Calu3 (cell line): ENCODE data around the gene NPM3. TPM values are rescaled to one million over a fixed set of nuclear protein-coding genes. Genes with fewer than 3 reads are reported as not detected.

Source experiments
- BruUV-seq: library from RNA; stranded (reverse); fragments of 400-500 nt; replicated peaks from 2 replicates; lab custom pipeline; 2021; lab: Mats Ljungman, UMichigan
- CTCF ChIA-PET: fragments of 300-600 bp; sonication (Branson Sonifier 250); formaldehyde crosslinking; loops from one replicate; lab custom pipeline; 2022; ENCODE audit warnings: antibody characterized with exemption; lab: Charles Lee
- DNase-seq: peaks from one replicate; pipeline ENCODE4 v3.0.0; 2022
- H3K27ac Mint-ChIP-seq: one replicate; pipeline ENCODE4 v1.8.0; 2022; ENCODE audit warnings: mixed read lengths; ENCODE audit not compliant: unreplicated experiment
- H3K27me3 Mint-ChIP-seq: one replicate; pipeline ENCODE4 v1.8.0; 2022; ENCODE audit warnings: mixed read lengths; ENCODE audit not compliant: unreplicated experiment
- H3K36me3 Mint-ChIP-seq: one replicate; pipeline ENCODE4 v1.8.0; 2022; ENCODE audit warnings: mild to moderate bottlenecking, moderate library complexity, mixed read lengths; ENCODE audit not compliant: insufficient read depth, unreplicated experiment
- H3K4me1 Mint-ChIP-seq: one replicate; pipeline ENCODE4 v1.8.0; 2022; ENCODE audit warnings: mild to moderate bottlenecking, low read depth, mixed read lengths; ENCODE audit not compliant: unreplicated experiment
- H3K4me3 Mint-ChIP-seq: one replicate; pipeline ENCODE4 v1.8.0; 2022; ENCODE audit warnings: mild to moderate bottlenecking, low read depth, moderate library complexity, mixed read lengths; ENCODE audit not compliant: unreplicated experiment
- H3K9me3 Mint-ChIP-seq: one replicate; pipeline ENCODE4 v1.8.0; 2022; ENCODE audit warnings: low read depth, mixed read lengths; ENCODE audit not compliant: unreplicated experiment
- CTCF ChIP-seq: fragments of 200-600 bp; IDR thresholded peaks from one replicate; pipeline ENCODE4 v1.8.0; 2022; ENCODE audit warnings: antibody characterized with exemption; ENCODE audit not compliant: unreplicated experiment
- intact Hi-C: fragments of 100-400 bp; cut with micrococcal nuclease; formaldehyde crosslinking; loops from one replicate; pipeline ENCODE4 v1.10.0; 2022; ENCODE audit not compliant: unreplicated experiment
- total RNA-seq: library from RNA; stranded (reverse); gene quantifications from 2 replicates; pipeline ENCODE4 v1.2.3, GENCODE V29; 2022

NPM3 gene
- total RNA-seq, 1 experiment from 2014 or later = 51.5 TPM

- H3K27ac Mint-ChIP-seq = no peak overlapping the region
- no peak for TF ChIP-seq CTCF
- H3K9me3 Mint-ChIP-seq = no peaks in the 10 kb centered on the region
- CTCF ChIA-PET = no interaction called here
- H3K4me1 Mint-ChIP-seq = no peaks in the 10 kb centered on the region
- intact Hi-C loops = no loop called here
- no peaks in the 10 kb centered on the region for H3K27me3 Mint-ChIP-seq
- no peak overlapping the region for H3K4me3 Mint-ChIP-seq
- BruUV-seq = no TSS peak
- no peaks in the 10 kb centered on the region for H3K36me3 Mint-ChIP-seq
- DNase-seq = no peak
Measured at GRCh38 chr10:101732096-101732495, 51.1 kb downstream of the NPM3 start.

Other genes starting within 250 kb of the NPM3 start
- gene POLL, start 195.2 kb downstream of the NPM3 start, total RNA-seq = 25.7 and 28.4 TPM in 2 replicates
- gene DPCD, start 195.1 kb downstream of the NPM3 start, total RNA-seq = 11.7 and 12.5 TPM in 2 replicates
- 15.7 and 18.7 TPM in 2 replicates for gene FBXW4, start 88.3 kb downstream of the NPM3 start, total RNA-seq
- not detected in 2 replicates for gene FGF8, start 7.3 kb downstream of the NPM3 start, total RNA-seq
- 59.0 and 63.3 TPM in 2 replicates for gene OGA, start 35.0 kb upstream of the NPM3 start, total RNA-seq
- 3.3 and 4.8 TPM in 2 replicates for gene KCNIP2, start 60.4 kb upstream of the NPM3 start, total RNA-seq